Posterior vena cava (tissue), 2 donors: ENCODE results near the gene HOXA6. TPM values are rescaled to one million over a fixed set of nuclear protein-coding genes. Genes with fewer than 3 reads are reported as not detected.

Source experiments
- DNase-seq: peaks from one replicate; pipeline ENCODE4 v3.0.0-alpha.2; 2020; ENCODE audit warnings: low spot score
- intact Hi-C, 2 donors: fragments of 100-400 bp; cut with DNase I; formaldehyde crosslinking; loops; one replicate each; pipeline versions ENCODE4 v1.14.1 to v1.14.2; 2022 to 2023
- long read RNA-seq, 2 donors: library from polyadenylated mRNA; unstranded; transcript quantifications; one replicate each; pipeline ENCODE4 v2.0.0, GENCODE V29; 2020 to 2021
- total RNA-seq, 2 donors: library from RNA; stranded (reverse); fragmentation: NEBNext Ultra II Directional; extraction: Animal tissue kit (Norgen Biotek cat#: 25700); gene quantifications; one replicate each; pipeline ENCODE4 v1.2.1, GENCODE V29; 2021
- donor health status: DM: yes; HTN: yes; CAD: no.
- donor health status: DM: yes; HTN: yes; CAD: no.

Gene HOXA6
- 1 to 10 TPM; 8.6 to 9.1 TPM for total RNA-seq
- long read RNA-seq, donor 1, partial matches to known transcripts: 0 of 2 reads
- long read RNA-seq, donor 1, other reads (novel, unspliced or antisense): 2 of 2 reads
- long read RNA-seq, donor 2, partial matches to known transcripts: 0 of 7 reads
- long read RNA-seq, donor 2, other reads (novel, unspliced or antisense): 7 of 7 reads

DNA sequence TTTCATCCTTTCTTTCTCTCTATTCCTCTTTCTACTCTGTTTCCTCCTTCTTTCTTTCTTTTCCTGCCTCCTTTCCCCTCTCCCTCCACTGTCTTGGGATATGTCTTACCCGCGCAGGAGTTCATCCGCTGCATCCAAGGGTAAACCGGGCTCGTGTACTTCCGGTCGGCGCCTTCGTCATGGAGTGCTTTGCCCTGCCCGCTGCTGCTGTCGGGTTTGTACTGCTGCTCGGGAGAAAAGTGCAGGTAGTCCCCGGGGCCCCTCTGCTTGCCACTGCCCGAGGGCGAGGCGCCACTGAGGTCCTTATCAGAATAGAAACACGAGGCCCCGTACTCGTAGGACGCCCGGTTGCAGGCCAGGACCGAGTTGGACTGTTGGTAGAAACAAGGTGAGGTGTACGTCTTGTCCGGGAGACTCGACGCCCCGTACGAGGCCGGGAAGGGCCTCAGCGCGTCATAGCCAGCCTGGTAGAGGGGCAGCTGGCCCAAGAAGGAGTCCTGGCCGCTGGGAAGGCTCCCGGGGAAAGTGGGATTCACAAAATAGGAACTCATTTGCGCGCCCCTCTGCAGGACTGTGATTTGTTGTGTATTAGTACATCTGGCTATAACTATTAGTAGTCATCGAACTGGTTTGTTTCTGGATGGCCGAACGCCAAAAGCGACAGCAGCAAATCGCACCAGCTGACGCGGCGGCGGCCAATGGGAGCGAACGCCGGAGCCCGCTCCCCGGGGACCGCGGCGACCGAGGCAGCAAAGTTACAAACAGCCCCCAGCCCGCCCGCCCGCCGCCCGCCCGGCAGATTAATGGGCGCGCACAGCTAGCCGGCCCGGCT, at the start of gene HOXA6:
Gene HOXA6 (minus strand): TSS at position 576 of the 832 bp plus-strand sequence. CDS start 25 bp downstream, at position 551.
- intact Hi-C loops: no loop called here
- DNase-seq: no peak

DNA sequence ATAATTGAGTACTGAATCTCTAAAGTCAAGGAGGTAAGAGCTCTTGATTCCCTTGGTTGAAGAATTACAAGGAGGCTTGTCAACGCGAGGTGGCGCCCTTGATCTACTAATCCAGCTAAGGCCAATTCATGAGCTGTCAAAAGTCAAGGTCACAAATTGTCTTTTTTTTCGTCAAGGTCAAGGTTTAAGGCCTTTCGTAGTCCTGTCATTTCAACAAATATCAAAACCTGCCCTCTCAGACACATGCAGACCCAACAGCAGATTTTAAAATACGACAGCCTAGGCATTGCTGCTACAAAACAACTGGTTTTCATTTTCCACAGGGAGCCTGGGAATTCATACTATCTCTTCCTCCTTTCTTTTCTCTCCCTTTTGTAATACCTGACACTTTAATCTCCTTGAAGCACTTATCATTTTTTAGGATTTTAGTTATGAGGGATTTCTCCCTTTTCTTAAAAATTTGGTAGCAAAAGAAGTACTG, 48.8 kb upstream of the HOXA6 start:
- intact Hi-C loops: loop anchor here in 1 of 2 donors (10.0 kb wide), 1 partner anchor 898 kb away; no protein-coding TSS in a partner anchor
- DNase-seq: peak; percentile 94

DNA sequence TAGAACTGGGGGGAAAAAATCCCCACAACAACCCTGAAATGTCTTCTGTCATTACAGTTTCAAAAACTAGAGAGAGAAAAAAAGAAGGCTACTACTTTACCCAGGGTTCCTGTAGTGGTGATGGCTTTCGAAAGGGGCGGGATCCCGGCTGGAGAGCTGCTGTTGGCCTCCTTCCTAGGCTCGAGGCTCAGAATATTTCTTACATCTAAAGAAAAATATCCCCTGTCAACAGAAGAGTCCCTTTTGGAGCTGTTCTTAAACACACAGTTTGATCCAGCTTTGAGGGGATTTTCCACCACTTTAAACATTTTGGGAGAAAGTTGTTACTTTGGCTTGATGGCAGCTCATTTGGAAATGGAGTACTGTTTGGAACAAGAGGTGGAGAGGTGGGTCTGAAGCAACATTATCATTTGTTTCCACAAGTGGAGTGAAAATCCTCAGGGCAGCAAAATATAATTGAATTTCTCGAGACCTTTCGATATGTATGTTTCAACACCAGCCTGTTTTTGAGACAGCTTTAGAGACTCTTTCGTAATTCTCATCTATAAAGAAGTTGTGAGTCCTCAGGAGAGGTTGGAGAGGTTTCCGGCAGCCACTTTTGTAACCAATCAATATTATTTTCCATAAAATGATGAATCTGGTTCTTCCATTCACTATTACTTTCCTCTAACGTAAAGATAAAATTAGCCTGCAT, 47.3 kb upstream of the HOXA6 start:
- no peak for DNase-seq
- intact Hi-C loops: loop anchor here in 1 of 2 donors (10.0 kb wide), 1 partner anchor 900 kb away; no protein-coding TSS in a partner anchor

DNA sequence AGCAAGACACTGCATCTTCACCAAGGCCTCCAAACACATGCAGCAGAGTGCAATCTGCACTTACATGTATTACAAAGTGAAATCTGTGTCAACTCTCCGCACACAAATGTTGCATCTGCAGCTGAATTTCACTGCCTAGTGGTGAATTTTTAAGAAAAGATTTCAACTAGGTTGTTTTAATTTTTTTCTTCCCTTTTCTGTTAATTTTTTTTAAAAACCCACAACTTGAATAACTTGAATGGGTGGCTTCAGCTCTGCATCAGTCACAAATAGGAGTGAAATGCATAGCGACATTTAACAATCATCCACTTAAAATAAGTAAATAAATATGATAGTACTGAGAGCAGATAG, 46.4 kb upstream of the HOXA6 start:
- intact Hi-C loops: loop anchor here in 1 of 2 donors (10.0 kb wide), 1 partner anchor 901 kb away; no protein-coding TSS in a partner anchor
- no peak for DNase-seq

DNA sequence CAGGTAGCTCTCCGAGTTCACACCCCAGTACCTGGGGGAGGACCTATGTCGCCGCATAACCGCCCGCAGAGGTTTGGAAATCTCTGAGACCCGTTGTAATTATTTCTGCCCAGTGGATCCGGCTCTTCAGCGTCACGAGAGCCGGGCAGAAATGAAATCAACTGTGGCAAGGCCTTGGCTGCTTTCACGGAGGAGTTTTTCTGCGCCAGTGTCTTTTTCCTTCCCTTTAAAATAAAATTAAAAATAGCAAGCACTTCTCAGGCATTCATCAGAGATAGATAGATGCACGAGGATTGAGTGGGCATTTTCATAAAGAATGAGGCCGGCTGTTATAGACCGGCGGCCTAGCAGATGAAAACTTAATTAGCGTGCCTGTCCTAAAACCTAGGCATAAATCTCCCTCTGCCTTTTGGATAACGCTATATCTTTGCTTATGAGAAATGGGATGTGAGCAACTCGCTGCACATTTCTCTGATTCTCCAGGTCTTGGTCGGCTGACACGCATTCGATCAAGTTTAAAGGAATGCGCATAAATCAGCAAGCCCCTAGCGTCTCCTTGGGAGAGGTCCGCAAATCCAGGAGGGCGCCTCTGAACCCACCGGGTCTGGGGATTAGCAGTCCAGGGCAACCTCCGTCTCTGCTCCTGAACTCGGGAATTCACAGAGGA, 45.9 kb upstream of the HOXA6 start:
- intact Hi-C loops: loop anchor here in 1 of 2 donors (10.0 kb wide), 1 partner anchor 901 kb away; no protein-coding TSS in a partner anchor
- DNase-seq: peak; percentile 54

DNA sequence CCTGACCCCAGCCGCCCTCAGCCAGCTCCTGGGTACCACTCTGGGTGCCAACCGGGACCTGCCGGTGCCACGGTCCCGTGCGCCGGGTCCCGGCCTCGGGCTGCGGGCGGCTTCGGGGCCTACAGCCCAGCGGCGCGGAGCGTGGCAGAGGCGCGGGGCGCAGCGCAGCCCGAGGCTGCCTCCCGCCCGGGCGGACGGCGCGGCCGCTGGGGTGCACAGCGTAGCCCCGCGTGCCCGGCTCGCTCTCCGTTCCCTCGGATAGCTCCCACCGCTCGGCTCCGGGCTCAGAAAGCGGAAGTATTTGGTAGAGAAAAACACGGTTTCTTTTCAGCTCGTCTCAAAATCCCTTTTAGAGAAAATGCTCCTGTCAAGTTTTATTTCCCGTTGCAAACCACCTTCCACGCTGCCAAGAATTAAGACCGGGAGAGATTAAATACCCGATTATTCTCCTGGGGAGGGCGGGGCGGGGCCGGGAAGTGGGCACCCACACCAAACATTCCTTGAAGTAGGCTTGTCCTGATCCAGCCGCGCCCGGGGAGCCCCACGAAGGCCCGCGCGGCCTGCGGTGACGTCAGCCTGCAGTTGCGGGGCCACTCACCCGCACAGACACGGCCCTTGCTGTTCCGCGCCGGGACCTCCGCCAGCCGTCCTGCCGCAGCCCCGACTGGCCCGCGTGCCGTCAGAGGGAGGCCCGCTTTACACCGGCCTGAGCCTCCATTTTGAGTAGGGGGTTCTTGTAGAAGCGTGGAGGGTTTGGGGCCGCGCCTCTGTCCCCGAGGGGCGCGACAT, 45.2 kb upstream of the HOXA6 start:
- intact Hi-C loops: loop anchor here in 1 of 2 donors (10.0 kb wide), 1 partner anchor 902 kb away; no protein-coding TSS in a partner anchor
- peak; percentile 77 for DNase-seq

DNA sequence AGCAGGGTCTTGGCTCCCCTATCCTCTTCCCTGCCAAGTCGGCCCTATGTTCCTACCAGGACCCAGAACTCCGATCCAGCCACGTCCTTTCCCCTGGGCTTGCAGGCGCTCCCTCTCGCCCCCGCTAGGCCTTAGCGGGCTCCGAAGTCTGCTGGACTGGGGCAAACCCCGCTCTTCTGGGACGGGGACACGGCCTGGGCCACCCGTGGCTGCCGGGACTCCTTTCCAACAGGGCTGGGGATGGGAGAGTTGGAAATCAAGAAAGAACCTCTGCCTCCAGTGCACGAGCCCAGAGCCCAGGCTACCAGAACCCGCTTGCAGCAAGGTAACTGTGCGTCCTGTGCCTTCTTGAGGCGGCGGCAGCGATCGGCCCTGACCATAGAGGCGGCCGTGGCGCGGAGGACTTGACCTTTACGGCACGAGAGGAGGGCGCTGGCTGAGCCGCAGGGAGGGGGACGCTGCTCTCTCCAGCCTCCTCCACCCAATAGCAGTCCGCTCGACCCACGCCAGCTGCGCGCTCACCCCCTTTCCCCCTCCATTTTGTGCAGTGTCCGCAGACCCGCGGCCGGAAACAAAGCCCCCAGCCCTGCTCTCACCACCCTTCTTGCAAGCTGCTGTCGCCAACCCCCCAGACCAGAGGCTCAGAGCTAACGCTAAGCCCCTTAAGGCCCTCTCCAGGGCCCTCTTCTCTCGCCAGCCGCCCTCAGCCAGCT, 44.4 kb upstream of the HOXA6 start:
- intact Hi-C loops: loop anchor here in 1 of 2 donors (10.0 kb wide), 1 partner anchor 903 kb away; no protein-coding TSS in a partner anchor
- DNase-seq: peak; percentile 78

DNA sequence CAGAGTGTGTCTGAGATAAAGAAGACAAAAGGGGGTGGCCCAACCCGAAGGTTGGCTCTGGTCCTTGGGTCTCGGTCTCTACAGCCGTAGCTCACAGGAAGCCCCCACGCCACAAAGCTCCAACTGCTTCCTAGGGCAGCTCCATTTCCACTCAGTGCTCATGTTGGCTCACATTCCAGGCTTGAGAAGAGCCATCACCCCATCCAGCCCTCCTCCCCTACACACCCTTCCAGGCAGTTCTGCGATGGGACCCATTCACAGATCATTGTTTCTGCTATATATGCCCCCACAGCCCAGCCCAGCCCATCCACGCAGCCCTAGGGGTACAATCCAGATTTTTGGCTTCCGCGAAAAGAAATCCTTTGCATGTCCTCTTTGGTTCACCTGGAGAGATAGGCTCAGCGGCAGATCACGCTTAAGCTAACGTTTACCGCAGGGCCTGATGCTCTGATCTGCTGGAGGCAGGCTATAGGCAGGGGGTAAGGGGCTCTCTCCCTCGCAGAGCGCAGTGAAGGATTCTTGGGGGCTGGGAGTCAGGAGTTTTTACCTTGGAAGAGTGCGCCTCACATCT, 43.7 kb upstream of the HOXA6 start:
- intact Hi-C loops: loop anchor here in 1 of 2 donors (10.0 kb wide), 1 partner anchor 904 kb away; no protein-coding TSS in a partner anchor
- DNase-seq: peak; percentile 44

DNA sequence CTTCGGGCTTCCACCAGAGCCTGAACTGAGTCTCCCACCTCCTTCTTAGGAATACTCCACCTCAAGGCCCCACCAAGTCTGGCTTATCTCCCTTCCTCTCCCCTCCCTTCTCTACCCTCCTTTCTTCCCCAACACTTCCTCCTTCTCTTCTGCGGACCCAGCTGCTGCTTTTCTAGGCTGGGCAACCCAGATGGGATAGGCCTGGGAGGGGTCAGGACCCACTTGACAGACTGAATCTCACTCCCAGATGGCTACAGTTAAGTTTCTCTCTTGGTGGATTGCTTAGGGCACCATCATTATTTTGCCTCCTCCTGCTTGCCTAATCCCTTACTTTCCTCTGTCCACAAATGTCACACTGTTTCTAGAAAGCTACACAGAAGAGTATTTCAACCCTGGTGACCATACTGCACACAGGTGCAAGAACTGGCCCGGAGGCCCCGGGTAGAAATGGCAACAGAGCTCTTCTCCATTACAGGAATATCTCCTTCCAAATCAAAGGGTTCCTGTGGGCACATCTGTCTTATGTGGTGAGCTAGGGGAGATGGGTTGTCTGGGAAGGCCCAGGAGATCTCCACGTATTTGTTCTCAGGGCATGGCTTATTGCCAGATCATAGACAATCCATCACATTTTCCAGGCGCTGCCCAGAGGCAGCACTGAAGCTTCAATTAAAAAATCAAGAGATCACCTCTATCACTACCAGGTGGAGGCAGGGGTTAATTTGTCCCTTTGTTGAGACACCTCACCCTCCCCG, 42.6 kb upstream of the HOXA6 start:
- DNase-seq: no peak
- intact Hi-C loops: loop anchor here in 1 of 2 donors (10.0 kb wide), 1 partner anchor 905 kb away; no protein-coding TSS in a partner anchor

DNA sequence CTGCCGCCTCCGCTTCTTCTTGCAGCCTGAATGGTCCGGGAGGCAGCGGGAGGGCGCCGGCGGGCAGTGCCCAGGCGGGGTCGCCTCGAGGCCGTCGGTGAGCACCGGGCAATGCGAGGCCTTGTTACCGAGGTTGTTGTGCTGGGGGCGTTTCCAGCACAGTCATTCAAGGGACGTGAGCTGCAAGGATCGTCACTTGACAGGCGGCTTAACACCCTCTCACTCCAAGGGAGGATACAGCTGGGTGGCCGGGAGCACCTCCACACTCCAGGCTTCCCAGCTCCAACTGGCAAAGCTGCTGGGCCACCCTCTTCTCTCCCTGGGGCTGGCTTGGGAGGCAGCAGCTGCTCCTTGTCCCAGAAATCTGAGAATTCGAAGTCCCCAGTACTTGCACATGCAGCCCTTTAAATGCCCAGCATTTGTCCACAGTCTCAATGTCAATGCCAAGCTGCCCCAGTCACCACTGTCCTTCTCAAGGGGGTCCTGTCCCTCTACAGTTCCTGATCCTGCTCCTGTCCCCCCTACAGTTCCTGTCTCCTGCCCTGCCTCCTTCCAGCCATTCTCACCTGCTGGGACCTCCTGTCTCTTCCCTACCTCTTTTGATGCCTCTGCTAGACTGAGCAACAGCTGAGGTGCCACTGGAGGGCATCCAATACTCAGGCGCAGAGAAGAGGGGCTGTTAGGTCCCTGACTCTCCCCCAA, 41.9 kb upstream of the HOXA6 start:
- intact Hi-C loops: no loop called here
- no peak for DNase-seq

DNA sequence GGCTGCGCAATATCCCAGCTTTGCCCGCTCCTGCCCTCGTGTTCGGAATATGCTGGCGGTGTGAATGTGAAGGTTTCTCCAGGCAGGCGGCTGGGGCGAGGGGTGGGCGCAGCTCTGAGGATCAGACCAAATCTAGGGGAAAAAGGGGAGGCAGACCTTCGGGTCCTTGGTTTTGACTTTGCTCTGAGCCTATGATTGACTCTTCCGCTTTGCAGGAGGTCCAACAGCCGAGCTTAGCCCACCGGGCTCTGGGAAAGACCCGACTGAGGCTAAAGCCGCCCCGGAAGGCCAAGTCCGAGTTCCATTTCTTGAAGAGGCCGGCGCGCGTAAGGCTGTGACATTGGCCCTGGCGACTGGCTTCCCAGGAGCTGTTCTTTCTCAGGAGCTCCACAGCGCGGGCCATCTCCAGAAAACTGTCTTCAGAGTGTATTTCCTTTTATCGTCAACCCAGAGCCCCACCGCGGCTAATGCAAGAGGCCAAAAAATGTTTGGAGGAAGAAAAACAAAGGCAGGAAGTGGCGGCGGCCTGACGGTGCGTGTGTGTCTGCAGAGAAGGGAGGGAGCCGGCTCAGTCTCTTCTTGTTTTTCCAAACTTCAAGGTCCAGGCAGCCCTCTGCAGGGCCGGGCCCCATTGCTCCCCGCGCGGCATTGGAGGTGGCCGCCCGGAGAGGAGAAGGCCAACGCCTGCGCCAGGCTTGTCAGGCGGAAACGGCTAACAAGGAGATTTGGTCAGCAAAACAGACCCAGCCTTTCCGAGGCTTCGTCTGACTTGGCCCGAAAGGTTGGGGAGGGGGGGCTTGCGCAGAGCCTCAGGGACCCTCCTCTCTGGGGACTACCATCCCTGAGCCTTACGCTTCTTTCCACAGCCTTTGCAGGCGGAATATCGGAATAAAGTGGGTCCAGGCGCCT, 41.1 kb upstream of the HOXA6 start:
- DNase-seq: peak; percentile 85
- intact Hi-C loops: no loop called here

DNA sequence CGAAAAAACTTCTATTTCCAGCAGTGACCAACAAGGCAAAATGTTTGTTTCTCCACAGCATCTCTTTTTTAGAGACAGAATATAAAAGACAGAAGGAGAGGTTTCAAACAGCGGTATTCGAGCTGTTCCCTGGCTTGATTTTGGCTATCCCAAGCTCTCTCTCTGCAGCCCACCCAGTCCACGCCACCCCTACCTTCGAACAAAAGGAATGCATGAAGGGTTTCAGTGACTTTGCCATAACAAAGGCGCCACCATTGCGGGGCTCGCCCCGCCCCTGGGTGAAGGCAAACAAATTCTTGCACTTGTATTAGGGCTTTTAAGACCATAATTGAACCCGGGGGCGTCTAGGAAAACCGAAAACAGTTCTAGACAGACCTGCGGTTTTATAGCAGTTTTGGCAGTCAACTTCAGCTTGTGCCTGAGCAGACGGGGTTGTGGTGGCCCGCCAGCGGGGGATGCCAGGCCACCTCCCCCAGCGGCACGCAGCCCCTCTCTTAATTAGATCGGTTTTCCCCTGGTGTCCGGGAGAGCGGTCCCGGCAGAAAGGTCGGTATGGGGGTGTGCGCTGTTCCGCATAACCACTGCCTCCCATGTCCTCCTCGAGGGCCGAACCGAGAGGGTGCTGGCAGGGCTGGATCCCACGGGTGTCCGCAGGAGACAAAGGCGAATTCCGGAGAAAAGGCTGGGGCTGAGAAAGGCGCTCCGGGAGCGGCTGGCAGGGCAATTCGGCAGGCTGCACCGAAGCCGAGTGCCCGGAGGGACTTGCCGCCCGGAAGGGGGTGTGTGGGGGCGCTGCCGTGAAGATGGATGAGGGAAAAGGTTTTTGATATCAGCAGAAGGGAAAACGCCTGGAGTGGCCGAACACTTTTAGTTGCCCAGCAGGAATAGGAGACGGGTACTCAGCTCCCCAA, 40.2 kb upstream of the HOXA6 start:
- peak; percentile 78 for DNase-seq
- intact Hi-C loops: no loop called here

DNA sequence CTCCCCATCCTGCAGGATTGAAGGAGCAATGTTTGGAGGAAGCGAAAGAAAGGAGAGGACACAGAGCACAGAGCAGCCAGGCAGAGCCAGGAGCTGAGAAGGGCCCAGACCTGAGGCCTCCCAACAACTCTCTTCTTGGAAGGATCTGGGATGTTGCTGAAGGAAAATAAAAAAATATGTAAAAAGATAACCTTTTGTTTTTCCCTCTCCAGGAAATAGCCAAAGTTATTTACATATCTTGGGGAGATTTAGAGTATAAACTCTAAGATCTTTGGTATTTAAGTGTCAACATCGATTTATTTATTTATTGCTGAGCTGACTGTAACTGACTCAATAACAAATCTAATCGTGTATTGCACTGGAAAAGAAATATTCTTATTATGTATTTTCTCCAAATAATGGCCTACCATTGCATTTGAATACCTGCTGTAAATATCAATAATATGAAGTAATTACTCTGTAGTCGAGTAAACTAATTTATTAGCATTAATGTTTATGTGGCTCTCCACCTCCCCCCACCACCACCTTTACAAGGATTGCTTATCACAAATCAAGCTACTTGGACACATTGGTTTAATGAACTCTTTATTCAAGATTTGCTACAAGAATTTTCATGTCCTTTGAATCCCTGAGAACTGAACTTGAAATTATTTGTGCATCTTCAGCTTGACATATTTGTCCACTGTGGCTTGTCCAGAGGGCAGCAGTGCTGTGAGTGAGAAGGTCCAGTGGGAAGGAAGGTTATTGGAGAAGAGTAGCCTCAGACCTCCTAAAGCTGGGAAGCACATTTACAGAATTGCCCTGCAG, 39.3 kb upstream of the HOXA6 start:
- intact Hi-C loops: no loop called here
- DNase-seq: no peak
